CD8-positive, alpha-beta memory T cell (primary cell): ENCODE measurements around the gene C6orf141. TPM values are rescaled to one million over a fixed set of nuclear protein-coding genes. Genes with fewer than 3 reads are reported as not detected.

Experiments
- CTCF ChIA-PET: fragments of 350-600 bp; sonication (Branson Sonifier 250); formaldehyde crosslinking; loops from one replicate; lab custom pipeline; 2021; ENCODE audit warnings: antibody characterized with exemption; lab: Charles Lee
- POLR2A ChIA-PET: fragments of 350-600 bp; sonication (Branson Sonifier 250); formaldehyde crosslinking; loops from one replicate; lab custom pipeline; 2021; ENCODE audit warnings: antibody characterized with exemption; lab: Charles Lee
- DNase-seq, 5 donors: peaks; one replicate each; pipeline versions ENCODE4 v3.0.0 to v3.0.0-alpha.2; 2020 to 2022; ENCODE audit warnings: mixed read lengths in 1 of 5
- H3K27ac ChIP-seq: one replicate; pipeline ENCODE4 v1.7.0; 2013; ENCODE audit warnings: low read depth, mild to moderate bottlenecking, low read length, moderate library complexity
- H3K27me3 ChIP-seq: 2 replicates; pipeline ENCODE4 v1.7.0; 2013; ENCODE audit warnings: low read length, mild to moderate bottlenecking; ENCODE audit not compliant: insufficient read depth, poor library complexity, severe bottlenecking
- H3K36me3 ChIP-seq: 2 replicates; pipeline ENCODE4 v1.7.0; 2013; ENCODE audit warnings: mild to moderate bottlenecking, low read length, moderate library complexity; ENCODE audit not compliant: insufficient read depth
- H3K4me1 ChIP-seq: 2 replicates; pipeline ENCODE4 v1.7.0; 2013; ENCODE audit warnings: mild to moderate bottlenecking, low read length, moderate library complexity; ENCODE audit not compliant: insufficient read depth
- H3K4me3 ChIP-seq: 2 replicates; pipeline ENCODE4 v1.7.0; 2013; ENCODE audit warnings: mild to moderate bottlenecking, low read length
- H3K9me3 ChIP-seq: 2 replicates; pipeline ENCODE4 v1.7.0; 2013; ENCODE audit warnings: mild to moderate bottlenecking, low read length
- H3K27ac Mint-ChIP-seq, 8 donors: one replicate each; pipeline ENCODE4 v1.8.0; 2020 to 2021; ENCODE audit warnings: mixed read lengths in 8 of 8, mild to moderate bottlenecking in 6 of 8, inconsistent platforms in 3 of 8, moderate library complexity in 3 of 8
- H3K27me3 Mint-ChIP-seq, 2 donors: one replicate each; pipeline ENCODE4 v1.8.0; 2020 to 2021; ENCODE audit warnings: mixed read lengths in 2 of 2, mild to moderate bottlenecking in 1 of 2, moderate library complexity in 1 of 2
- H3K36me3 Mint-ChIP-seq, 3 donors: one replicate each; pipeline ENCODE4 v1.8.0; 2020 to 2021; ENCODE audit warnings: mixed read lengths in 3 of 3, inconsistent platforms in 1 of 3, mild to moderate bottlenecking in 1 of 3
- H3K4me1 Mint-ChIP-seq, 3 donors: one replicate each; pipeline ENCODE4 v1.8.0; 2020 to 2021; ENCODE audit warnings: mixed read lengths in 3 of 3, inconsistent platforms in 1 of 3, mild to moderate bottlenecking in 1 of 3
- H3K4me3 Mint-ChIP-seq, 7 donors: one replicate each; pipeline ENCODE4 v1.8.0; 2020 to 2021; ENCODE audit warnings: mixed read lengths in 7 of 7, mild to moderate bottlenecking in 6 of 7, moderate library complexity in 4 of 7, inconsistent platforms in 2 of 7
- H3K9me3 Mint-ChIP-seq, 5 donors: one replicate each; pipeline ENCODE4 v1.8.0; 2020 to 2022; ENCODE audit warnings: mixed read lengths in 5 of 5, mild to moderate bottlenecking in 3 of 5, moderate library complexity in 2 of 5, inconsistent platforms in 1 of 5
- polyA plus RNA-seq: library from polyadenylated mRNA; unstranded; fragments of 300-500 nt; fragmentation: Illumina TruSeq; gene quantifications from one replicate; pipeline ENCODE4 v1.2.3, GENCODE V29; 2021
- total RNA-seq, 2 experiments: library from RNA; stranded (reverse); gene quantifications; one replicate each; pipeline ENCODE4 v1.2.3, GENCODE V29; 2021

C6orf141 gene
- total and polyA plus RNA-seq, 3 experiments from 2014 or later: not detected

GRCh38 chr6:49528571-49528970 is 21.9 kb upstream of the C6orf141 start:
- Mint-ChIP-seq H3K27ac (no peak overlapping the region), H3K4me3 (no peak overlapping the region), H3K9me3 (peaks cover 0 to 2% (median 0%) of the 10 kb centered on the region in 5 donors), H3K27me3 (peaks cover 11 to 18% of the 10 kb centered on the region in 2 donors), H3K4me1 (peaks cover 2 to 5% (median 4%) of the 10 kb centered on the region in 3 donors), H3K36me3 (no peaks in the 10 kb centered on the region)
- Histone ChIP-seq H3K9me3 (no peaks in the 10 kb centered on the region), H3K4me1 (no peaks in the 10 kb centered on the region), H3K27me3 (no peaks in the 10 kb centered on the region), H3K4me3 (no peak overlapping the region), H3K27ac (no peak overlapping the region), H3K36me3 (no peaks in the 10 kb centered on the region)
- CTCF ChIA-PET: no interaction called here
- POLR2A ChIA-PET: no interaction called here
- DNase-seq: no peak

GRCh38 chr6:49530141-49530776 is 20.2 kb upstream of the C6orf141 start:
- no peaks in the 10 kb centered on the region for H3K36me3 ChIP-seq
- no peak overlapping the region for H3K4me3 ChIP-seq
- peaks cover 11 to 22% of the 10 kb centered on the region in 2 donors for H3K27me3 Mint-ChIP-seq
- H3K4me1 ChIP-seq: no peaks in the 10 kb centered on the region
- H3K4me3 Mint-ChIP-seq: no peak overlapping the region
- DNase-seq: no peak
- peaks cover 0 to 2% (median 0%) of the 10 kb centered on the region in 5 donors for H3K9me3 Mint-ChIP-seq
- ChIA-PET CTCF (interaction anchor here (1.5 kb wide), 1 partner anchor 16 kb away, joined by 3 read pairs; no protein-coding TSS in a partner anchor), POLR2A (no interaction called here)
- no peaks in the 10 kb centered on the region for H3K9me3 ChIP-seq
- H3K27ac Mint-ChIP-seq: no peak overlapping the region
- no peak overlapping the region for H3K27ac ChIP-seq
- peaks cover 2 to 5% (median 4%) of the 10 kb centered on the region in 3 donors for H3K4me1 Mint-ChIP-seq
- no peaks in the 10 kb centered on the region for H3K27me3 ChIP-seq
- H3K36me3 Mint-ChIP-seq: no peaks in the 10 kb centered on the region

GRCh38 chr6:49531774-49532569 is 18.5 kb upstream of the C6orf141 start:
- Histone ChIP-seq H3K9me3 (no peaks in the 10 kb centered on the region), H3K4me1 (no peaks in the 10 kb centered on the region), H3K4me3 (no peak overlapping the region), H3K36me3 (no peaks in the 10 kb centered on the region), H3K27me3 (no peaks in the 10 kb centered on the region), H3K27ac (no peak overlapping the region)
- POLR2A ChIA-PET: interaction anchor here (0.6 kb wide), 1 partner anchor 11 kb away, joined by 4 read pairs; no protein-coding TSS in a partner anchor
- CTCF ChIA-PET: interaction anchor here (0.7 to 1.5 kb wide), 4 partner anchors 8 to 17 kb away, joined by 3 read pairs; no protein-coding TSS in a partner anchor
- H3K9me3 Mint-ChIP-seq: peaks cover 0 to 2% (median 0%) of the 10 kb centered on the region in 5 donors
- H3K4me1 Mint-ChIP-seq: peaks cover 2 to 5% (median 4%) of the 10 kb centered on the region in 3 donors
- peak in 1 of 5 donors; percentile 16 for DNase-seq
- H3K36me3 Mint-ChIP-seq: no peaks in the 10 kb centered on the region
- peaks cover 11 to 30% of the 10 kb centered on the region in 2 donors for H3K27me3 Mint-ChIP-seq
- H3K4me3 Mint-ChIP-seq: peak overlapping the region in 5 of 7 donors; percentile 27 to 45 (median 30)
- no peak overlapping the region for H3K27ac Mint-ChIP-seq

- ChIA-PET POLR2A (no interaction called here), CTCF (no interaction called here)
- no peak overlapping the region for H3K4me3 Mint-ChIP-seq
- H3K9me3 Mint-ChIP-seq: no peaks in the 10 kb centered on the region
- Histone ChIP-seq H3K36me3 (no peaks in the 10 kb centered on the region), H3K9me3 (no peaks in the 10 kb centered on the region), H3K4me3 (no peak overlapping the region), H3K27ac (no peak overlapping the region), H3K27me3 (no peaks in the 10 kb centered on the region), H3K4me1 (no peaks in the 10 kb centered on the region)
- H3K27me3 Mint-ChIP-seq: peaks cover 7 to 18% of the 10 kb centered on the region in 2 donors
- H3K36me3 Mint-ChIP-seq: no peaks in the 10 kb centered on the region
- H3K4me1 Mint-ChIP-seq: peaks cover 2 to 5% (median 4%) of the 10 kb centered on the region in 3 donors
- no peak overlapping the region for H3K27ac Mint-ChIP-seq
- DNase-seq: no peak
Measured at GRCh38 chr6:49535795-49536194, 14.7 kb upstream of the C6orf141 start.

GRCh38 chr6:49539102-49539501 is 11.4 kb upstream of the C6orf141 start:
- DNase-seq: no peak
- Mint-ChIP-seq H3K4me3 (no peak overlapping the region), H3K9me3 (no peaks in the 10 kb centered on the region), H3K27me3 (peaks cover 6 to 14% of the 10 kb centered on the region in 2 donors), H3K36me3 (no peaks in the 10 kb centered on the region), H3K27ac (no peak overlapping the region), H3K4me1 (no peaks in the 10 kb centered on the region)
- ChIA-PET CTCF (no interaction called here), POLR2A (no interaction called here)
- no peaks in the 10 kb centered on the region for H3K27me3 ChIP-seq
- H3K27ac ChIP-seq: no peak overlapping the region
- H3K4me3 ChIP-seq: no peak overlapping the region
- H3K36me3 ChIP-seq: no peaks in the 10 kb centered on the region
- H3K9me3 ChIP-seq: no peaks in the 10 kb centered on the region
- no peaks in the 10 kb centered on the region for H3K4me1 ChIP-seq

- no peak overlapping the region for H3K4me3 Mint-ChIP-seq
- CTCF ChIA-PET: no interaction called here
- H3K27ac ChIP-seq: no peak overlapping the region
Measured at GRCh38 chr6:49540614-49541013, 9.9 kb upstream of the C6orf141 start.

GRCh38 chr6:49541210-49541724 is 9.2 kb upstream of the C6orf141 start:
- H3K27ac Mint-ChIP-seq: no peak overlapping the region
- H3K36me3 ChIP-seq: no peaks in the 10 kb centered on the region
- no peaks in the 10 kb centered on the region for H3K36me3 Mint-ChIP-seq
- no peaks in the 10 kb centered on the region for H3K4me1 ChIP-seq
- peaks cover 3 to 6% of the 10 kb centered on the region in 2 donors for H3K27me3 Mint-ChIP-seq
- ChIA-PET CTCF (no interaction called here), POLR2A (no interaction called here)
- H3K9me3 ChIP-seq: no peaks in the 10 kb centered on the region
- no peak overlapping the region for H3K4me3 Mint-ChIP-seq
- H3K27me3 ChIP-seq: no peaks in the 10 kb centered on the region
- no peaks in the 10 kb centered on the region for H3K4me1 Mint-ChIP-seq
- H3K4me3 ChIP-seq: no peak overlapping the region
- DNase-seq: no peak
- no peaks in the 10 kb centered on the region for H3K9me3 Mint-ChIP-seq
- no peak overlapping the region for H3K27ac ChIP-seq

More at GRCh38 chr6:49540614-49541013, 9.9 kb upstream of the C6orf141 start:
- Mint-ChIP-seq H3K36me3 (no peaks in the 10 kb centered on the region), H3K27ac (no peak overlapping the region), H3K9me3 (no peaks in the 10 kb centered on the region), H3K4me1 (no peaks in the 10 kb centered on the region), H3K27me3 (peaks cover 6 to 7% of the 10 kb centered on the region in 2 donors)
- Histone ChIP-seq H3K4me1 (no peaks in the 10 kb centered on the region), H3K27me3 (no peaks in the 10 kb centered on the region), H3K9me3 (no peaks in the 10 kb centered on the region), H3K4me3 (no peak overlapping the region), H3K36me3 (no peaks in the 10 kb centered on the region)
- POLR2A ChIA-PET: no interaction called here
- no peak for DNase-seq

- no peak for DNase-seq
- ChIA-PET POLR2A (no interaction called here), CTCF (no interaction called here)
- no peak overlapping the region for H3K27ac Mint-ChIP-seq
- Histone ChIP-seq H3K4me3 (no peak overlapping the region), H3K27ac (no peak overlapping the region), H3K9me3 (no peaks in the 10 kb centered on the region), H3K4me1 (no peaks in the 10 kb centered on the region), H3K27me3 (no peaks in the 10 kb centered on the region), H3K36me3 (no peaks in the 10 kb centered on the region)
- H3K36me3 Mint-ChIP-seq: no peaks in the 10 kb centered on the region
- peaks cover 6 to 8% of the 10 kb centered on the region in 2 donors for H3K27me3 Mint-ChIP-seq
- no peaks in the 10 kb centered on the region for H3K4me1 Mint-ChIP-seq
- H3K9me3 Mint-ChIP-seq: no peaks in the 10 kb centered on the region
- H3K4me3 Mint-ChIP-seq: no peak overlapping the region
Measured at GRCh38 chr6:49541936-49542335, 8.5 kb upstream of the C6orf141 start.
